Measurements from ENCODE around the gene FERMT3.

- peak; percentile 15; the same call in 1 of the 2 replicates for TF ChIP-seq POLR2AphosphoS5 (IDR thresholded peaks at IDR 0.05; ENCODE audit: low read depth, low read length)
- TF ChIP-seq POLR2A (IDR thresholded peaks at IDR 0.05; ENCODE audit: low read depth, low read length), result no peak; the same call in 1 of the 2 replicates
- no peak for TF ChIP-seq TAF1 (IDR thresholded peaks at IDR 0.05; ENCODE audit: low read depth, low read length)
- TF ChIP-seq SPI1 (IDR thresholded peaks at IDR 0.05; ENCODE audit: low read depth, low read length), result peak; percentile 81
Measured at GRCh38 chr11:64225608-64226506, 19.3 kb downstream of the FERMT3 start, which contains the start of the genes NUDT22 and TRPT1.
